Metanephros (tissue), 2 donors: ENCODE measurements around the gene ANAPC15. TPM values are rescaled to one million over a fixed set of nuclear protein-coding genes. Genes with fewer than 3 reads are reported as not detected.

ENCODE experiments used
- small RNA-seq: library from RNA; depleted of rRNA; stranded (forward); fragments of <200 nt; gene quantifications from one replicate; pipeline ENCODE3, GENCODE V24; 2014; ENCODE audit warnings: low replicate concordance
- total RNA-seq: library from RNA; depleted of rRNA; stranded (reverse); fragments of >200 nt; gene quantifications from one replicate; pipeline ENCODE4 v1.2.3, GENCODE V29; 2014

Gene ANAPC15
- 11.7 TPM for total RNA-seq

GRCh38 chr11:72112143-72112977, at the start of gene ANAPC15:
Gene ANAPC15, minus strand, starts transcription at chr11:72112695. Its CDS starts 1,419 bp downstream, at chr11:72111276.

DNA sequence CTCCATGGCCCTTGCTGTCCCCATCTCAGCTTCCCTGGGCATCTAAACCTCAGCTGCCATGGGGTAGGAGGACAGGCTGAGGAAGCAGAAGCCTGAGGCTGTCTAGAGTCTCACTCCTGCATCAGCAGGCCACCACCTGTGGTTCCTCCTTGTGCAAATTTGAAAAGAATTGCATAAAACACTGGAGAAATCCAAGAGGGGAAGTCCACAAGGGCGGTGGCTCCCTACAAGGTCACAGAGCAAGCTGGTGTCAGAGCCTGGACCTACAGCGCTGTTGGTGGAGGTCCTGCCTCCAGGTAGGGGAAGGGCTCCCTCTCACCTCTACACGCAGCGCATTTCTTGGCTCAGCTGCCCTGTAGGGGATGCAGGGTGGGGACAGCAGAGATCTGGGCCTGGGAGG, 23.0 kb upstream of the ANAPC15 start, which contains the start of gene FOLR3:
FOLR3 (plus strand) TSS at position 253 of the 400 bp plus-strand sequence. CDS start 228 bp downstream, outside the sequence.

GRCh38 chr11:72105888-72106287, 6.6 kb downstream of the ANAPC15 start, which contains the start of gene TOMT:
Gene TOMT, plus strand, starts transcription at chr11:72105924. Its CDS starts 28 bp downstream, at chr11:72105952.

DNA sequence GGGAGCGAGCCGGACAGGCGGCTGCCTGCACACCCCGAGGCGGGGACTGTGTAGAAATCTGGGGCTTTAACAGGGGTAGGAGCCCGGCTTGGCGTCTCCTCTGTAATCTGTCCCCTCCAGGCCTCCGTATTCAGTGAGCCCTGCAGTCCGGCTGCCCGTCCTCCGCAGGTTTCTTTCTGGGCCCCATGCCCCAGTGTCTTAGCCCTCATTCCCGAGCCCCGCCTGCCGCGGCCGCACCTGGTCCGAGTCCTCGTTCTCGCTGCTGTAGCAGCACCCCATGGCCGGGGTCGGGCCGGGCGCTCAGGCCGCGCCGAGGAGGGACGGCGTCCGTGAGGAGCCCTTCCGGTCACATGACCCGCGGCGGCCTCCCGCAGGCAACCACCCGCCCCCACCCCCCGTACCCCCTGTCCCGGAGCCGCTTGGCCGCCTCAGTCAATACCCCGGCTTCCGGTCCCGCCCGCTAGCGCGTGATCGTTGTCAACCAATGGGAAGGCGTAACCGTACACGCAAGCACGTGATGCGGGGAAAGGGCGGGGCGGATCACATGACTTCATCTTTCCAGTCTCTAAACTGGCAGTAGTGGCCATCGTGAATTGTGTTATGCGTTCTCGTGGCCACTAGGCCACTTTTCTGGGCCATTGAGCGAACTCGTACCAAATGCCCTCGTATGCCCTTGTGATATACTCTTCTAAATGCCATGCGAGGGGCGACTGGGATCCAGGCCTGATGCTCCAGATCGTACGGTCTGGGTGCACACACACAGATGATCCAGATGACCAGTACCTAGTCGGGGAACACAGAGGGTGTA, 9.3 kb downstream of the ANAPC15 start, which contains the start of gene LAMTOR1:
LAMTOR1 (minus strand) TSS at position 352 of the 808 bp plus-strand sequence; CDS start at position 279, 73 bp downstream.

DNA sequence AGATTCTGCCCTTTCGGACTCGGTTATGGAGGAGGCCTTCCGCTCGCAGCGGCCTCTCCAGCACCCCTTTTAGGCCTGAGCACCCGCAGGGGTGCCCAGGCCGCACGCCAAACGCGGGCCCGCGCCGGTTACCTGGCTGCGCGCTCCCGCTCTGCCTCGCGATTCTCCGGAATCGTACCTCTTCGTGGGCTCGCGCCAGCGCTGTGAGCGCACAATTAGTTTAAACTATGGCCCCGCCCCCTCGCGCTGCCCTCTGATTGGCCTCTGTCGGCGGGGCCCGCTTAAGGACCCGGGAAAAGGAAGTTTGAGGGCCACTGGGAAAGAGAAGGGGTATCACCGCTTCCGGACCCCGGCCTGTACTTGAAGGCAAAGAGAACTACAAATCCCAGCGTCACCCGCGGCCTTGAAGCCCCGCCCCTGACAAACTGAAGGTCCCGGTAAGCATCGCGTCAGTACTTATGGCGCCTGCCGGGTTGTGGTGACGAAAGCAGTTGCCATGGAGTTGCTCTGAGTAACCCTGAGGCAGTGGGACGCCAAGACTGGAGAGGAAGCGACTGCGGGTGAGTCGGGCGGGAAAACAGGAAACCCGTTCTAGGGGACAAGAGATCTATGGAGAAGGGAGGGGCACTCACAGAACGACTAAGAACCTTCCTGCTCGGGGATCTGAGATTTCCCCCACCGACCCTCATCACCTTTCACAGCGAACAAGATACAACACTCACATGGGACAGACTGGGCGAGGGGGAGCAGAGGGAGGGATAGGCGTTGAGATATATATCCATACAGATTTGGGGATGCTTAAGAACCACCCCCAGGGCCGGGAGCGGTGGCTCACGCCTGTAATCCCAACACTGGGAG, 31.9 kb downstream of the ANAPC15 start, which contains the start of the genes LRRC51 and NUMA1:
LRRC51 (plus strand) TSS at position 525 of the 858 bp plus-strand sequence. CDS start 8,234 bp downstream, outside the sequence.
NUMA1 (minus strand) TSS at position 217 of the 858 bp plus-strand sequence. CDS start 44,599 bp downstream, outside the sequence.

Small RNA genes within 50 kb of the gene (small RNA-seq; reads per million reads assigned to genes)
- not detected for gene MIR3165

Other genes starting within 250 kb of the ANAPC15 start
- gene DEFB131B, start 234.2 kb downstream of the ANAPC15 start, total RNA-seq = not detected
- gene XNDC1N, start 184.1 kb downstream of the ANAPC15 start, total RNA-seq = 14.9 TPM
- gene RNF121, start 183.6 kb downstream of the ANAPC15 start, total RNA-seq = 33.5 TPM
- gene IL18BP, start 113.8 kb downstream of the ANAPC15 start, total RNA-seq = 4.9 TPM
- gene NUMA1, start 32.2 kb downstream of the ANAPC15 start, total RNA-seq = 313 TPM
- 11.5 TPM for gene LRRC51, start 31.8 kb downstream of the ANAPC15 start, total RNA-seq
- gene LAMTOR1, start 9.4 kb downstream of the ANAPC15 start, total RNA-seq = 85.5 TPM
- not detected for gene TOMT, start 6.8 kb downstream of the ANAPC15 start, total RNA-seq
- 2.3 TPM for gene FOLR3, start 23.0 kb upstream of the ANAPC15 start, total RNA-seq
- gene FOLR1, start 79.4 kb upstream of the ANAPC15 start, total RNA-seq = 20.3 TPM
- gene FOLR2, start 104.1 kb upstream of the ANAPC15 start, total RNA-seq = 23.8 TPM
- 112 TPM for gene INPPL1, start 112.1 kb upstream of the ANAPC15 start, total RNA-seq
- gene PHOX2A, start 131.5 kb upstream of the ANAPC15 start, total RNA-seq = not detected